ENCODE data around the gene NOL4L. TPM values are rescaled to one million over a fixed set of nuclear protein-coding genes. Genes with fewer than 3 reads are reported as not detected.
A peak's percentile ranks its signal among the peaks of the same experiment; 100 is the strongest.

Gene NOL4L
- total RNA-seq, 1 donor from 2014 or later, result 90.6 TPM

- Mint-ChIP-seq H3K4me1 (peaks cover 5% of the 10 kb centered on the region), H3K4me3 (no peak overlapping the region), H3K27me3 (ENCODE audit: low read depth) (no peaks in the 10 kb centered on the region), H3K27ac (peak overlapping the region; percentile 3), H3K36me3 (peaks cover 58% of the 10 kb centered on the region), H3K9me3 (no peaks in the 10 kb centered on the region)
- no peak for DNase-seq (ENCODE audit: low spot score in 2 of 2, unreplicated experiment in 2 of 2)
- TF ChIP-seq, protein P1, sequence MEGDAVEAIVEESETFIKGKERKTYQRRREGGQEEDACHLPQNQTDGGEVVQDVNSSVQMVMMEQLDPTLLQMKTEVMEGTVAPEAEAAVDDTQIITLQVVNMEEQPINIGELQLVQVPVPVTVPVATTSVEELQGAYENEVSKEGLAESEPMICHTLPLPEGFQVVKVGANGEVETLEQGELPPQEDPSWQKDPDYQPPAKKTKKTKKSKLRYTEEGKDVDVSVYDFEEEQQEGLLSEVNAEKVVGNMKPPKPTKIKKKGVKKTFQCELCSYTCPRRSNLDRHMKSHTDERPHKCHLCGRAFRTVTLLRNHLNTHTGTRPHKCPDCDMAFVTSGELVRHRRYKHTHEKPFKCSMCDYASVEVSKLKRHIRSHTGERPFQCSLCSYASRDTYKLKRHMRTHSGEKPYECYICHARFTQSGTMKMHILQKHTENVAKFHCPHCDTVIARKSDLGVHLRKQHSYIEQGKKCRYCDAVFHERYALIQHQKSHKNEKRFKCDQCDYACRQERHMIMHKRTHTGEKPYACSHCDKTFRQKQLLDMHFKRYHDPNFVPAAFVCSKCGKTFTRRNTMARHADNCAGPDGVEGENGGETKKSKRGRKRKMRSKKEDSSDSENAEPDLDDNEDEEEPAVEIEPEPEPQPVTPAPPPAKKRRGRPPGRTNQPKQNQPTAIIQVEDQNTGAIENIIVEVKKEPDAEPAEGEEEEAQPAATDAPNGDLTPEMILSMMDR (IDR thresholded peaks at IDR 0.05; ENCODE audit: unreplicated experiment), result no peak
Observed at GRCh38 chr20:32432277-32432676, 152.9 kb downstream of the NOL4L start.

DNA sequence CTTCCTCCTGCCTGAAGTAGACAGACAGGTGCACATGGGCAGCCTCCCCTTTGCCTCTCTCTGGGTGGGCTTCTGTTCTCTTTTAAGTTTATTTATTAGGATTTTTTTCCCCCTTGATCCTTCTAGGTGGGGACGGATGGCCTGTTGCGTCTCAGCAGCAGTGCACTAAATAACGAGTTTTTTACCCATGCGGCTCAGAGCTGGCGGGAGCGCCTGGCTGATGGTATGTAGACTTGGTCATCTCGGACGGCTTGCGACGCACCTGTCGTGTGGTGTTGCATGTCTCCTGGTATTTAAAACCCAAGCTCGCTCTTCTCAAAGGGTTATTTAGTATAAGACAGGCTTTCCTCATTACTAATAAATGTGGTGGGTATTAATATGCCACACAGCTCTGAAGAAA, 153.7 kb downstream of the NOL4L start:
- Mint-ChIP-seq H3K27ac (no peak overlapping the region), H3K4me1 (peaks cover 5% of the 10 kb centered on the region), H3K36me3 (peaks cover 53% of the 10 kb centered on the region), H3K9me3 (no peaks in the 10 kb centered on the region), H3K4me3 (no peak overlapping the region), H3K27me3 (ENCODE audit: low read depth) (no peaks in the 10 kb centered on the region)
- TF ChIP-seq, protein P1 (IDR thresholded peaks at IDR 0.05; ENCODE audit: unreplicated experiment), result no peak
- no peak for DNase-seq (ENCODE audit: low spot score in 2 of 2, unreplicated experiment in 2 of 2)

DNA sequence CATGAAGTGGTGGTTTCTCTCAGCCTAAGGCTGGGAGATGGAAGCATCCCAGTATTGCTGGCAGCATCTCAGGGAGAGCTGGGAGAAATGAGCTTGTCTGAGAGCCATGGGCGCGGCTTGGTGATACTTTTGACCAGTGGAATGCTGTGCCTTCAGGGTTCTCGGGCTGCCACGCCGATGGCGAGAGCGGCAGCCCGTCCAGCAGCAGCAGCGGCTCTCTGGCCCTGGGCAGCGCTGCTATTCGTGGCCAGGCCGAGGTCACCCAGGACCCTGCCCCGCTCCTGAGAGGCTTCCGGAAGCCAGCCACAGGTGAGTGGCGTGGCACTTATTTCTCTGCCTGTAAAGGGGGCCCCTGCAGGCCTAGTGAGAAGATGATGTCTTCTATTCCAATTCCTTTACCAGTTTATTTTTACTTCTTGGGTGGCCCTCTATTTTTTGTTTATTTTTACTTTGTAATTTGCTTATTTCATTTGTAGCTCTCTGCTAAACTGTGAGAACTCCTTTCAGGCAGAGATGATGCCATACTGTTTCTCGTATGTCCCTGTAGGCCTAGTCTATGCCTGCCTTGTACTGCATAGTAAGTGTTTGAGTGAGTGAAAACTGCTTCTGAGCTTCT, 155.3 kb downstream of the NOL4L start:
- H3K9me3 Mint-ChIP-seq, result no peaks in the 10 kb centered on the region
- H3K4me3 Mint-ChIP-seq, result no peak overlapping the region
- DNase-seq (ENCODE audit: low spot score in 2 of 2, unreplicated experiment in 2 of 2), result no peak
- H3K36me3 Mint-ChIP-seq, result peaks cover 54% of the 10 kb centered on the region
- TF ChIP-seq, protein P1 (IDR thresholded peaks at IDR 0.05; ENCODE audit: unreplicated experiment), result no peak
- H3K27ac Mint-ChIP-seq, result no peak overlapping the region
- H3K27me3 Mint-ChIP-seq (ENCODE audit: low read depth), result no peaks in the 10 kb centered on the region
- peaks cover 5% of the 10 kb centered on the region for H3K4me1 Mint-ChIP-seq

DNA sequence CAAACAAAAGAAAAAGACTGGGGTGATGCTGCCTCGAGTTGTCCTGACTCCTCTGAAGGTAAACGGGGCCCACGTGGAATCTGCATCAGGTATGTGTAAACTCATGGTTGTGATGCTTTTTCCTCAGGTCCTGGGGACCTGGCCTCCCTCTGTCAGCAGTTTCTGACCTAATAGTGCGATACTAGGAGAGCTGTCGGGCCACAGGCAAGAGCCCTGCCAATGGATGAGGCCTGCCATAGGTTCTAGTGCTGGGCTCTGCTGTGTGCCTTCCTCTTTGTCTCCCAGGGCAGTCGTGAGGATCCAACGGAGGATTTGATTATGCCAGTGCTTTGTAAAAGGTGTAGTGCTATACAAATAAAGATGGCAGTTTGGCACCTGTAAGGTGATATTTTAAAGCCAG, 155.8 kb downstream of the NOL4L start:
- TF ChIP-seq, protein P1 (IDR thresholded peaks at IDR 0.05; ENCODE audit: unreplicated experiment), result no peak
- Mint-ChIP-seq H3K4me1 (peaks cover 5% of the 10 kb centered on the region), H3K9me3 (no peaks in the 10 kb centered on the region), H3K4me3 (no peak overlapping the region), H3K27ac (no peak overlapping the region), H3K36me3 (peaks cover 52% of the 10 kb centered on the region), H3K27me3 (ENCODE audit: low read depth) (no peaks in the 10 kb centered on the region)
- DNase-seq (ENCODE audit: low spot score in 2 of 2, unreplicated experiment in 2 of 2), result no peak

DNA sequence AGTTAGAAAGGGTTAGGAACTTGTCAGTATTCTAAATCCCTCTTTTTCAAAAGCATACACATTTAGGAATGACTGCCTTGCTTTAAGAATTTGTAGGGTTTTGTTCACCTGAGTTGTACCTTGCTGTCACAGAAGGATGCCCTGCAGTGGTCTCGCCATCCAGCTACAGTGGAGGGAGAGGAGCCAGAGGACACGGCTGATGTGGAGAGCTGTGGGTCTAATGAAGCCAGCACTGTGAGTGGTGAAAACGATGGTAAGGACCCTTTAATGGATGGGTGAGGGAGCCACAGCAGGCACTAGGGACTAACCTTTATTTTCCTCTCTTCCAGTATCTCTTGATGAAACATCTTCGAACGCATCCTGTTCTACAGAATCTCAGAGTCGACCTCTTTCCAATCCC, 157.1 kb downstream of the NOL4L start:
- TF ChIP-seq, protein P1 (IDR thresholded peaks at IDR 0.05; ENCODE audit: unreplicated experiment), result no peak
- H3K36me3 Mint-ChIP-seq, result peaks cover 42% of the 10 kb centered on the region

GRCh38 chr20:32421290-32421689, 163.8 kb downstream of the NOL4L start:
- H3K27ac Mint-ChIP-seq, result no peak overlapping the region
- no peaks in the 10 kb centered on the region for H3K27me3 Mint-ChIP-seq (ENCODE audit: low read depth)
- H3K4me3 Mint-ChIP-seq, result no peak overlapping the region
- H3K36me3 Mint-ChIP-seq, result peaks cover 23% of the 10 kb centered on the region
- H3K9me3 Mint-ChIP-seq, result peaks cover 3% of the 10 kb centered on the region
- TF ChIP-seq, protein P1 (IDR thresholded peaks at IDR 0.05; ENCODE audit: unreplicated experiment), result no peak
- no peak for DNase-seq (ENCODE audit: low spot score in 2 of 2, unreplicated experiment in 2 of 2)
- H3K4me1 Mint-ChIP-seq, result peaks cover 15% of the 10 kb centered on the region

More for the DNA sequence above, 157.1 kb downstream of the NOL4L start:
- H3K9me3 Mint-ChIP-seq, result no peaks in the 10 kb centered on the region
- no peaks in the 10 kb centered on the region for H3K4me1 Mint-ChIP-seq
- no peaks in the 10 kb centered on the region for H3K27me3 Mint-ChIP-seq (ENCODE audit: low read depth)
- H3K27ac Mint-ChIP-seq, result no peak overlapping the region
- no peak overlapping the region for H3K4me3 Mint-ChIP-seq
- no peak for DNase-seq (ENCODE audit: low spot score in 2 of 2, unreplicated experiment in 2 of 2)
